HepG2 (cell line): ENCODE data around the gene MFN2. TPM values are rescaled to one million over a fixed set of nuclear protein-coding genes. Genes with fewer than 3 reads are reported as not detected.

Experiments used
- AHDC1 ChIP-seq: sonication (generic); formaldehyde crosslinking; IDR thresholded peaks from 2 replicates; pipeline ENCODE4 v1.5.1; 2020; ENCODE audit warnings: mild to moderate bottlenecking, missing genetic modification reagents, borderline replicate concordance
- ATAD3A ChIP-seq: sonication (generic); formaldehyde crosslinking; IDR thresholded peaks from 2 replicates; pipeline ENCODE4 v1.4.0; 2020; ENCODE audit warnings: missing genetic modification reagents
- DRAP1 ChIP-seq: IDR thresholded peaks from 2 replicates; pipeline ENCODE4 v1.6.1; 2016; ENCODE audit warnings: missing genetic modification reagents, missing compliant biosample characterization
- KDM4B ChIP-seq: sonication (generic); formaldehyde crosslinking; IDR thresholded peaks from 2 replicates; pipeline ENCODE4 v1.4.0; 2020; ENCODE audit warnings: missing genetic modification reagents
- NFIC ChIP-seq: IDR thresholded peaks from 2 replicates; pipeline ENCODE4 v1.6.1; 2012; ENCODE audit warnings: mild to moderate bottlenecking, low read length, inconsistent platforms
- PATZ1 ChIP-seq: sonication (generic); formaldehyde crosslinking; IDR thresholded peaks from 2 replicates; pipeline ENCODE4 v1.4.0; 2020; ENCODE audit warnings: missing genetic modification reagents
- PITX1 ChIP-seq: sonication (generic); formaldehyde crosslinking; IDR thresholded peaks from 2 replicates; pipeline ENCODE4 v1.5.1; 2020; ENCODE audit warnings: mild to moderate bottlenecking, missing genetic modification reagents
- PRMT3 ChIP-seq: sonication (generic); formaldehyde crosslinking; IDR thresholded peaks from 2 replicates; pipeline ENCODE4 v1.8.1; 2022; ENCODE audit warnings: low read depth, mild to moderate bottlenecking, moderate library complexity, missing genetic modification reagents, borderline replicate concordance
- SSRP1 ChIP-seq: IDR thresholded peaks from 2 replicates; pipeline ENCODE4 v1.6.1; 2016; ENCODE audit warnings: control low read depth
- ZBTB8A ChIP-seq: sonication (generic); formaldehyde crosslinking; IDR thresholded peaks from 2 replicates; pipeline ENCODE4 v1.4.0; 2020; ENCODE audit warnings: mild to moderate bottlenecking, low read depth, missing genetic modification reagents, borderline replicate concordance
- ZFY ChIP-seq: sonication (generic); formaldehyde crosslinking; IDR thresholded peaks from 2 replicates; pipeline ENCODE4 v1.4.0; 2020; ENCODE audit warnings: missing genetic modification reagents
- ZKSCAN8 ChIP-seq: IDR thresholded peaks from 2 replicates; pipeline ENCODE4 v1.6.1; 2016; ENCODE audit warnings: borderline replicate concordance, missing genetic modification reagents, missing compliant biosample characterization
- ZNF362 ChIP-seq: sonication (generic); formaldehyde crosslinking; IDR thresholded peaks from 2 replicates; pipeline ENCODE4 v1.4.0; 2020; ENCODE audit warnings: missing genetic modification reagents, mild to moderate bottlenecking, borderline replicate concordance
- ZNF572 ChIP-seq: sonication (generic); formaldehyde crosslinking; IDR thresholded peaks from 2 replicates; pipeline ENCODE4 v1.5.1; 2020; ENCODE audit warnings: mild to moderate bottlenecking, missing genetic modification reagents
- ZNF598 ChIP-seq: sonication (generic); formaldehyde crosslinking; IDR thresholded peaks from 2 replicates; pipeline ENCODE4 v1.5.1; 2020; ENCODE audit warnings: mild to moderate bottlenecking, missing genetic modification reagents, borderline replicate concordance
- ZNF720 ChIP-seq: sonication (generic); formaldehyde crosslinking; IDR thresholded peaks from 2 replicates; pipeline ENCODE4 v1.4.0; 2020; ENCODE audit warnings: missing genetic modification reagents
- ZNF740 ChIP-seq: sonication (generic); formaldehyde crosslinking; IDR thresholded peaks from 2 replicates; pipeline ENCODE4 v1.4.0; 2020; ENCODE audit warnings: missing genetic modification reagents
- ZNF761 ChIP-seq: sonication (generic); formaldehyde crosslinking; conservative IDR thresholded peaks from 2 replicates; pipeline ENCODE4 v1.4.0; 2020; ENCODE audit warnings: mild to moderate bottlenecking, missing genetic modification reagents
- ZNF816 ChIP-seq: sonication (generic); formaldehyde crosslinking; IDR thresholded peaks from 2 replicates; pipeline ENCODE4 v1.8.0; 2022; ENCODE audit warnings: missing genetic modification reagents, mild to moderate bottlenecking, borderline replicate concordance
- polyA plus RNA-seq, 8 experiments: library from polyadenylated mRNA; depleted of rRNA in 3 of 8; stranded (reverse) in 7 of 8; unstranded in 1 of 8; fragments of >200 nt; fragmentation: Illumina TruSeq in 4 of 8; extraction: Trizol in 4 of 8; gene quantifications; 2 replicates each; pipeline versions ENCODE4 v1.2.1 to v1.2.3, GENCODE V29; 2011 to 2016; ENCODE audit warnings: low read depth in 4 of 8, missing spikeins in 1 of 8, mixed read lengths in 1 of 8; ENCODE audit not compliant: insufficient read depth in 1 of 8
- total RNA-seq, 5 experiments: library from RNA; depleted of rRNA; stranded (reverse); fragments of >200 nt; fragmentation: Illumina TruSeq; extraction: Trizol; gene quantifications; 2 replicates each; pipeline ENCODE4 v1.2.3, GENCODE V29; 2016; ENCODE audit warnings: low read depth in 1 of 5

MFN2 gene
- total and polyA plus RNA-seq, 2 of the 13 experiments (the other 11 are each of a cell fraction or from before 2014, with no cell fraction given), result 38.7 to 60.9 TPM

GRCh38 chr1:11990303-11991032 is 10.2 kb downstream of the MFN2 start (continued):
- TF ChIP-seq AHDC1 (CRISPR knock-in tag) (peak; percentile 31; the same call in 1 of the 2 replicates), DRAP1 (CRISPR knock-in tag) (no peak), ZNF720 (CRISPR knock-in tag) (no peak), ZKSCAN8 (no peak), ZNF761 (CRISPR knock-in tag) (no peak), ZNF816 (CRISPR knock-in tag) (0 out of 2 replicates have a peak, but pooled peaks have one; percentile 34), PRMT3 (CRISPR knock-in tag) (no peak), PATZ1 (CRISPR knock-in tag) (peak; percentile 61; the same call in 1 of the 2 replicates), PITX1 (CRISPR knock-in tag) (peak; percentile 29; the same call in 1 of the 2 replicates), ZNF740 (no peak), ATAD3A (CRISPR knock-in tag) (no peak), NFIC (no peak), KDM4B (CRISPR knock-in tag) (no peak), ZNF572 (CRISPR knock-in tag) (no peak), SSRP1 (no peak), ZNF598 (CRISPR knock-in tag) (no peak), ZFY (CRISPR knock-in tag) (no peak), ZNF362 (CRISPR knock-in tag) (no peak), ZBTB8A (no peak)
